H7 (cell line): ENCODE data around the gene KAT8. TPM values are rescaled to one million over a fixed set of nuclear protein-coding genes. Genes with fewer than 3 reads are reported as not detected.
"Not testable (repeated sequence)": the region's sequence is repeated elsewhere in the genome, so short reads cannot be mapped to it uniquely, and the experiment has no call there.

Source experiments
- DNase-seq: peaks from one replicate; pipeline ENCODE4 v3.0.0; 2012
- H3K27me3 ChIP-seq: 2 replicates; pipeline ENCODE4 v1.6.0; 2011; ENCODE audit warnings: mild to moderate bottlenecking, low read length; ENCODE audit not compliant: control insufficient read depth, insufficient read depth
- H3K36me3 ChIP-seq: replicated peaks from 2 replicates; pipeline ENCODE4 v1.5.1; 2011; ENCODE audit warnings: low read length; ENCODE audit not compliant: control insufficient read depth, insufficient read depth
- H3K4me3 ChIP-seq: 2 replicates; pipeline ENCODE4 v1.5.1; 2011; ENCODE audit warnings: low read depth, mild to moderate bottlenecking, control low read depth, low read length, moderate library complexity; ENCODE audit not compliant: insufficient read depth
- total RNA-seq: library from RNA; depleted of rRNA; stranded (reverse); fragments of >200 nt; shearing (Covaris generic); gene quantifications from 2 replicates; pipeline ENCODE4 v1.2.3, GENCODE V29; 2014

Gene KAT8
- total RNA-seq, 1 experiment from 2014 or later: 61.7 TPM

- peaks cover 12% of the 10 kb centered on the region for H3K36me3 ChIP-seq
- no peak overlapping the region for H3K4me3 ChIP-seq
- DNase-seq: no peak
- H3K27me3 ChIP-seq: no peaks in the 10 kb centered on the region
Measured at GRCh38 chr16:31089199-31089598, 28.3 kb upstream of the KAT8 start.

- no peaks in the 10 kb centered on the region for H3K27me3 ChIP-seq
- peaks cover 12% of the 10 kb centered on the region for H3K36me3 ChIP-seq
- no peak for DNase-seq
- H3K4me3 ChIP-seq: no peak overlapping the region
Measured at GRCh38 chr16:31090540-31090939, 26.9 kb upstream of the KAT8 start.

DNA sequence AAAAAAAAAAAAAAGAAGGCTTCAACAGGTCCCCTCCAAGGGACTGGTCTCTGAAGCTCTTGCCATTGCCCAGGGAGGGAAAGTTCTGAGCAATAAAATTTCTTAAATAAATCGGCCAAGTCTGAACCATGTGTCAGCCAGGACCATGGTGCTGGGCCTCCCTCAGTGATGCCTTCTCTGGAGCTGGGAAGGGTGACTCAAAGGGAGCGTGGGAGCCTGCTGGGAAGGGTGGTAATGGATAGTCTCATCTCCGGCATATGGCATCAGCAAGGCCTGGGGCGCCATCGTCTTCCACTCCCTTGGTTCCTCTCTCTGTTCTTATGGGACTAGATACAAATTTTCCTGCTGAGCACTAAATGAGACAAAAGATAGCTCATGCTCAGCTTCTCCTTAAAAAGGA lies 25.1 kb upstream of the KAT8 start:
- Histone ChIP-seq H3K27me3 (no peaks in the 10 kb centered on the region), H3K36me3 (peaks cover 12% of the 10 kb centered on the region), H3K4me3 (no peak overlapping the region)
- DNase-seq: peak; percentile 16

GRCh38 chr16:31093132-31093703 lies 24.2 kb upstream of the KAT8 start:
- H3K36me3 ChIP-seq: peaks cover 12% of the 10 kb centered on the region
- peak; percentile 92 for DNase-seq
- no peaks in the 10 kb centered on the region for H3K27me3 ChIP-seq
- peak overlapping the region; percentile 95 for H3K4me3 ChIP-seq

- H3K4me3 ChIP-seq: peak overlapping the region; percentile 95
- DNase-seq: peak; percentile 80
- H3K36me3 ChIP-seq: peaks cover 12% of the 10 kb centered on the region
- no peaks in the 10 kb centered on the region for H3K27me3 ChIP-seq
Measured at GRCh38 chr16:31094088-31094423, 23.4 kb upstream of the KAT8 start.

DNA sequence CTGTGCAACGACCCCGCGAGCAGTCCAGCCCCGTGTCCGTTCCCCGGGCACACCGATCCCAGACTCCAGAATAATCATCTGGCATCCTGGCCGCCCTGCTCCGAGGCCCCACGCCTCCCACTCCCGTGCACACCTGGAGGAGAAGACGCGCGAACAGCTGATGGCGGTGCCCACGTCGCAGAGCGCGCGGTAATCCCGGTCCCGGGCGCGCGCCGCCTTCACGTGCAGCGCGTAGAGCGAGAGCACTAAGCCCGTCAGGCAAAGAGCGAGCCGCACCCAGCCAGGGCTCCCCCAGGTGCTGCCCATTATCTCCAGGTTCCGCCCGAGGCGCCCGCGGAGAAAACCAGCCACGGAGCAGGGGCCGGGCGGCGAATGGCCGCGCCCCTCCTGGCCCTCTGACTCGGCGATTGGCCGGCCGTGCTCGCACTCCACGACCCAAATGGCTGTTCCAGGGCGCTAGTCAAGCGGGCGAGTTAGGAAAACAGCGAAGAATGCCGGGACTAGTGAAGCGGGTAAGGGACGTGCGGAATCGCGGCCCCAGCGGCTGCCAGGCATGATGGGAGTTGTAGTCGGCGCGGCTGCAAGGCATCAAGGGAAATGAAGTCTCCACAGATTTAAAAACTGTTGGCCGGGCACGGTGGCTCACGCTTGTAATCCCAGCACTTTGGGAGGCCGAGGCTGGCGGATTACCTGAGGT lies 22.9 kb upstream of the KAT8 start, which contains the start of gene VKORC1:
Gene VKORC1, minus strand, starts transcription at position 374 of the 697 bp plus-strand sequence. Its CDS starts 68 bp downstream, at position 306.
- peak; percentile 98 for DNase-seq
- peak within 1 kb of the TSS; percentile 95 for H3K4me3 ChIP-seq
- H3K36me3 ChIP-seq: peaks cover 12% of the 10 kb centered on the region
- H3K27me3 ChIP-seq: no peaks in the 10 kb centered on the region

GRCh38 chr16:31099860-31100638 lies 17.4 kb upstream of the KAT8 start:
- H3K36me3 ChIP-seq: no peaks in the 10 kb centered on the region
- no peaks in the 10 kb centered on the region for H3K27me3 ChIP-seq
- no peak overlapping the region for H3K4me3 ChIP-seq
- no peak for DNase-seq

- not testable (repeated sequence) for DNase-seq, H3K36me3 ChIP-seq, H3K4me3 ChIP-seq, H3K27me3 ChIP-seq
Measured at GRCh38 chr16:31100876-31101641, 16.4 kb upstream of the KAT8 start.

DNA sequence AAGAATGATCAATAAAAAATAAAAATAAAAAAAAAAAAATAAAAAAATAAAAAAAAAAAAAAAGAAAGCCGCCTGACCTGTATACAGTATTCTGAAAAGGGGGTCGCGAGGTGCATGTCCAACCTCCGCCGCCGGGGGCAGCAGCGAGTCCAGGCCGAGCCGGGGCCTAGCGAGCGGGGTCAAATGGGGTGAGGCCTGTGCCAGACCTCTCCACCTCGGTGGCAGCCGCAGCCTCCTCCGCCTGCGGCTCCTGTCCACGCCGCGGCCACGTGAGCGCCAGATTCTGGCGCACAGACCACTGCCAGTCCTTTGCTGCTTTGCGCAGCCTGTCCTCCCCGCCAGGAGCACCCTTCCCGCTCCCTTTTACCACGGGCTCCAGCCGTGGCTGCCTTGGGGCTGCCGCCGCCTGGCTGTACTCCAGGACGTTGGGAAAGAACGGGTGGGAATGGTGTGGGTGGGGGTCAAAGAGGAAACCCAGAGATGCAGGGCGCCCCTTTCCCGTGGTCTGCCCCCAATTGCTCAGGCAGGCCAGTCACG lies 11.7 kb upstream of the KAT8 start:
- DNase-seq: peak; percentile 97
- Histone ChIP-seq H3K27me3 (no peaks in the 10 kb centered on the region; the same call in 1 of the 2 replicates), H3K4me3 (no peak overlapping the region), H3K36me3 (peaks cover 6% of the 10 kb centered on the region)

DNA sequence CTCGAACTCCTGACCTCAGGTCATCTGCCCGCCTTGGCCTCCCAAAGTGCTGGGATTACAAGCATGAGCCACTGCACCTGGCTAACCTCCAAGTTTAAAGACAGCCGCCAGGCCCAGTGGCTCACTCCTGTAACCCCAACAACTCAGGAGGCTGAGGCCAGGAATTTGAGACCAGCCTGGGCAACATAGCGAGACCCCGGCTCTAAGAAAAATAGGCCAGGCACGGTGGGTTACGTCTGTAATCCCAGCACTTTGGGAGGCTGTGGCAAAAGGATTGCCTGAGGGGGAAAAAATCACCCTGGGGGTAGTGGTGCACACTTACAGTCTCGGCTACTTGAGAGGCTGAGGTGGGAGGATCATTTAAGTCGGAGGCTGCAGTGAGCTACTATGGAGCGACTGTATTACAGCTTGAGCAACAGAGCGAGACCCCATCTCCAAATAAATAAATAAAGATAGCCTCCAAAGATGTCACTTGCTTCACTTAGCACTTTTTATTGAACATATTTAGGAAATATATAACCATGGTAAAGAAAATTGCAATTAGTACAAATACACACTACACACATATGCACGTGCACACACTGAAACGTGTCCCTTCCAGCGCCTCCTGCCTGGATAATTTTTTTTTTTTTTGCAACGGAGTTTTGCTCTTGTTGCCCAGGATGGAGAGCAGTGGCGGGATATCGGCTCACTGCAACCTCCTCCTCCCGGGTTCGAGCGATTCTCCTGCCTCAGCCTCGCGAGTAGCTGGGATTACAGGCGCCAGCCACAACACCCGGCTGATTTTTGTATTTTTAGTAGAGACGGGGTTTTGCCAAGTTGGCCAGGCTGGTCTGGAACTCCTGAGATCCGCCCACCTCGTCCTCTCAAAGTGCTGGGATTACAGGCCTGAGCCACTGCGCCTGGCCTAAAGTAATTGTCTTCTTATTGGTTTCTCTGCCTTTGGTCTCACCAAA lies 10.7 kb upstream of the KAT8 start:
- H3K36me3 ChIP-seq: peaks cover 10% of the 10 kb centered on the region

DNA sequence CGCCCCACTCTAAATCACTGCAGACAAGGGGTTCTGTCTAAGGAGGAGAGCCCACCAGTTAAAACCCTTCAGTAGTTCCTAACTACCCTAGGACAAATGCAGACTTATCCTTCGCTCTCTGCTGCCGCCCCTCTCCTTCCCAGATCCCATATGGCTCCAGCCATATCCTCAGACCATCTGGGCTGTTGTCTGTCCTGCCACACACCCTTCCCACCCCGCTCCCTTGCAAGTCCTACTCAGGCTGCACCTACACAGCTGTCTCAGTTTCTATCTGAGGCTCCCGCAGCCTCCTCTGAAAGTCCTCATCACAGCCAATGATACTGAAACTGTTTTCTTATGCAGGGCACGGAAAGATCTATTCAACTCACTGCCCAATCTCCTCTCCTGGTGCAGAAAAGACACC lies 10.0 kb upstream of the KAT8 start:
- Histone ChIP-seq H3K36me3 (peaks cover 12% of the 10 kb centered on the region), H3K4me3 (no peak overlapping the region), H3K27me3 (no peaks in the 10 kb centered on the region; the same call in 1 of the 2 replicates)
- DNase-seq: peak; percentile 29

More for the DNA sequence above, 10.7 kb upstream of the KAT8 start:
- DNase-seq: no peak
- no peaks in the 10 kb centered on the region; the same call in 1 of the 2 replicates for H3K27me3 ChIP-seq
- H3K4me3 ChIP-seq: no peak overlapping the region

DNA sequence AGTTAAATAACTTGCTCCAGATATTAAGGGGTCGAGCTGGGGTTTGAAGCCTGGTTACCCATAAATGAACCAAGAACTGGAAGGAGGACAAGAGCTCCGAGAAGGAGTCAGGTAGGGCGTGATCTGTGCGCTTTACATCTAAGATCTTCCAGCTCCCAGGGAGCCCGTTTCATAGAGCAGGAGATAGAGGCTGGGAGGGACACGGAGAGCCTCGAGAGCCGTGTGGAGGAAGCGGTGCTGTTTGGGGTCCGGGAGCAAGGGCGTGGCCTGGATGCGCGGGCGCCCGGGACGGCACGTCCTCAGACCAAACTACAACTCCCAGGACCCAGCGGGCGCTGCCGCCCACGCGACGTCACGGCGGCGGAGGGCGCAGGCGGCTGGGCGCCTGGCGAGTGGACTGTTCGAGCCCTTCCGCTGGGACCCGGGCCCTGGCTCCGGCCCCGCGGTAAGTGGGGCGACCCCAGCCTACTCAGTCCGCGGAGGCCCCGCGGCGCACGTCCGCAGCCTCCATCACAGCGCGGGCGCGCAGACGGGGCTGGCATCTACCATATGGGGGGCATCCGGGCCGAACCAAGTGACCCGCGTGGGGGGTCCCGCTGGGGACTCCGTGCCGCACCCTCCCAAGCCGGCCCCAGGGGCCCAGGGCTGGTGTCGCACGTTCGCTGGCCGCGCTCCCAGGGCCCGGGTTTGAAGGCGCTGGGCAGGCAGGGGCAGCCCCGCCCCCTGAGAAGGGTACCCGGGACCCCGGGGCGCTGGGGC lies 9.2 kb upstream of the KAT8 start, which contains the start of gene BCKDK:
Gene BCKDK, plus strand, starts transcription at position 352 of the 759 bp plus-strand sequence. CDS start 838 bp downstream, outside the sequence.
- peak; percentile 94 for DNase-seq
- Histone ChIP-seq H3K36me3 (peaks cover 12% of the 10 kb centered on the region), H3K4me3 (peak within 1 kb of the TSS; percentile 90), H3K27me3 (no peaks in the 10 kb centered on the region; the same call in 1 of the 2 replicates)
